HG03439 (cell line): Measurements from ENCODE around the gene CREB3L2.
"Not testable (repeated sequence)": the region's sequence is repeated elsewhere in the genome, so short reads cannot be mapped to it uniquely, and the experiment has no call there.

ENCODE experiments used
- ATAC-seq: cut with Tn5 transposase; IDR thresholded peaks from one replicate; pipeline ENCODE4 v1.9.1; 2021; ENCODE audit warnings: mild to moderate bottlenecking, moderate library complexity; ENCODE audit not compliant: unreplicated experiment

The CREB3L2 gene

GRCh38 chr7:137935884-137936508, 65.9 kb downstream of the CREB3L2 start:
- no peak for ATAC-seq

DNA sequence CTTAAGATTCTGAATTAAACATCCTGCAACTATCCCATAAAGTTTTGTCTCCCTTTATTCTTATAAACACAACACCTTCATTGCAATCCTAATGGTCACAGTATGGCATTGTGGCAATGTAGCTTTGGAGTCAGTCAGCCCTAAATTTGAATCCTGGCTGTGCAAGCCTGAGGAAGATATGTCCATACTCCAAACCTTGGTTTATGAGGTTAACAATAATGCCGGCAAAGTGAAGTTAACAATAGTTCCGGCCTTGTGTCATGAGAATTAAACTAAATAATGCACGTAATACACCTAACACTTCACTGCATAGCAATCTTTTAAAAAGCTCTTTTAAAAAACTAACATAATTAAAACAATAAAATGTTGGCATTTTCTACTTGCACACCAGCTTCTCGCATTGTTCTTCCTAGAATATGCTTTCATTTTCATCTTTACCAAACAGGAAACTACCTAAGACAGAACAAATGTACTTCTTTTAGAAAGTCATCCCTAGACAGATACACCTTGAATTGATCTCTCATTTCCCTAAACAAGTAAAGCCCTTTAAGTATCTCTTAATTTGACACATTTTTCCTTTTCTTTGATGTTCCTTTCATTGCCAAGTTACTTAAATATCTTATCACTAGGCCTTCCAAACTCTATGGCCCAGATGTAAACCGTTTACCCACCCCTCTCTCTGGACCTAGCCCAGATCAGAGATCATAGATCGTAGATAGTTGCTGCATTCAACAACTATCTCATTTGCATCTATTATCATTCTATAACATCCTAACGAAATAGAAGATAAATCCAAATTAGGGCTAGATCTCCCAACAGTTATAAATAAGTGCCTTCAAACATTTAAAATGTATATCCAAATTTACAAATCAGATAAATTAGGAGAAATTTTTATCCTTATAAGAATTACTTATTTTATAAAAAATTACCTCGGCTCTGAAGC, 66.7 kb downstream of the CREB3L2 start:
- peak; percentile 80 for ATAC-seq

- ATAC-seq, result no peak
Observed at GRCh38 chr7:137934176-137934826, 67.6 kb downstream of the CREB3L2 start.

DNA sequence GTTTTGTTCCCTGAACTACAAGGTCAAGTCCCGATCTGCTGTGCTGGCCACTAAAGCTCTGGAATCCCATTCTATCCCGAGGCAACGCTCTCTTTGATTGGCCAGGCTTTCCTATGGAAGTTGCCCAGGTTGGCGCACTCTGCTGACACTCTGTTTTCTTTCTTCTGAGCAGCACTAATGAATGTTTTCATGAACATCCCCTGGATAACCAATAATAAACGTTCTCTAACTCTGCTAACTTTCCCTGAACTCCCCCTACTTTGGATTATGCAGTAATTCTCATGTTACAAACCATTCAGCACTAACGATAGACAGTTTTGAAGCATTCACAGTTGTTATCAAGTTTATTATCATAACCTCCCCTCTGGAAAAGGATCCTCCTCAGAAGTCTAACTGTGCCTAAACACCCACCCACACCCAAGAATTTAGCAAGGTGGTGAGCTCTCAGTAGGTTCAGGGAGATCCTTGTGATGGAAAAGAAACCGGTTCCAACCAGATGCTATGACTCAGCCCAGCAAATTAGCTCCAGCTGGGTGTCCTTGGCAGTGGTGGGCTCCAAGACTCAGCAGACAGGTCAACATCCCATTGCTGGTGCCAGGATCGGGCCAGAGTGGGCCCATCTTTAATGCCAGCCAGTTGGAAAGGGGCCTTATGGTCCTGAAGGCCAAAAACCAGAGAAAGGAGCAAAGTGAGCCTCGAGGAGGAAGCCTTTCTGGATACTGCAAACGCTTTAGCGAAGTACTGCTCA, 68.4 kb downstream of the CREB3L2 start:
- no peak for ATAC-seq

DNA sequence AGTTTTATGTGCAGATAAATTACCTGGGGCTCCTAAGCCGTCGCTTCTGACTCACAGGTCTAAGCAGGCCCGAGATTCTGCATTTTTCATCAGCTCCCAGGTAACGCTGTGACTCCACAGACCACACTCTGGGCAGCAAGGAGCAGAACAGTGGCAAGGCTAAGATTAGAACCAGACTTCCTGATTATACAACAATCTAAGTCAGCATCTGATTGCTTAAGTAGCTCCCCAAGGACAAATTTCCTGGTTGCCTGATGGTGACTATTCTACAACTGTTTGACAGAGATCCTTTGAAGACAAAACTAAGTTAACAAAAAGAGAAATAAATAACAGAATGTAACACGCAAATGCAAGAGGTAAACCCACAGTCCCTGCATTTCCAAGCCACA, 69.0 kb downstream of the CREB3L2 start:
- no peak for ATAC-seq

GRCh38 chr7:137931823-137932222, 70.1 kb downstream of the CREB3L2 start:
- no peak for ATAC-seq

GRCh38 chr7:137930581-137930980, 71.3 kb downstream of the CREB3L2 start:
- ATAC-seq, result no peak

DNA sequence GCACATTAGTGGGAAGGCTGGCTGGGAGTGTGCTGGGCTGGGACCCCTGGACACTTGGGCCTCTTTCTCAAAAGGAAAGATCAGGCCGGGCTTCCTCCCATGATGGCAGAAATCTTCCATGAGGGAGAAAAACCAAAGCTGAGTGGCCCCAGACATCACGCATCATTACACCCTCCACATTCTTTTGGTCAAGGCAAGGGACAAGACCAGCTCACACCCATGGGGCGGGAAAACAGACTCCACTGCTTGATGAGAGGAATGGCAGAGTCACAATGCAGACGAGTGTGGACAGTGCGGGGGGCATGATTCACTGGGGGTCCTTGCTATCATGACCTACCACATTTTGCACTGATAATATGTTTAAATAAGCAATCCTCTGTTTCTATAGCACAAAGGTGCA, 73.3 kb downstream of the CREB3L2 start:
- no peak for ATAC-seq

DNA sequence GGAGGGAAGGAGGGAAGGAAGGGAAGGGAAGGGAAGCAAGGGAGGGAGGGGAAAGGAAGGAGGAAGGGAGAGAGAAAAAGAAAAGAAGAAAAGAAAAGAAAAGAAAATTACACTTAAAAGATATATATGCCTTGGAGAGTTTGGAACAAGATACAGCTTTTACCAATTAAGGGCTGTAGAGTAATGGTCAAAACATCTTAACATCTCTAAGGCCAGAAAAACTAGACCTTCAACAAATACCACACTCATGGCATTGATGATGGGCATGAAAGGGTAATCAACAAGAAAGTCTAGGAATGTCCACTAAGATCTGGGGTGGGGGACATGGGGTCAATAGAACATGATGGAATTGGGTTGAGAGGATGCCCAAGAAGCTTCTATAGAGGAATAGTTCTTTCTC, 74.5 kb downstream of the CREB3L2 start:
- no peak for ATAC-seq

DNA sequence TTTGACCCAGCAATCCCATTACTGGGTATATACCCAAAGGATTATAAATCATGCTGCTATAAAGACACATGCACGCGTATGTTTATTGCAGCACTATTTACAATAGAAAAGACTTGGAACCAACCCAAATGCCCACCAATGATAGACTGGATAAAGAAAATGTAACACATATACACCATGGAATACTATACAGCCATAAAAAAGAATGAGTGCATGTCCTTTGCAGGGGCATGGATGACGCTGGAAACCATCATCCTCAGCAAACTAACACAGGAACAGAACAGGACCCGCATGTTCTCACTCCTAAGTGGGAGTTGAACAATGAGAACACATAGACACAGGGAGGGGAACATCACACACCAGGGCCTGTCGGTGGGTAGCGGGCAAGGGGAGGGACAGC, 75.7 kb downstream of the CREB3L2 start:
- ATAC-seq, result not testable (repeated sequence)

- no peak for ATAC-seq
Observed at GRCh38 chr7:137925754-137926153, 76.1 kb downstream of the CREB3L2 start.

GRCh38 chr7:137925091-137925490, 76.8 kb downstream of the CREB3L2 start:
- ATAC-seq, result no peak

- ATAC-seq, result no peak
Observed at GRCh38 chr7:137923380-137923779, 78.5 kb downstream of the CREB3L2 start.

- no peak for ATAC-seq
Observed at GRCh38 chr7:137920637-137921399, 81.1 kb downstream of the CREB3L2 start.

DNA sequence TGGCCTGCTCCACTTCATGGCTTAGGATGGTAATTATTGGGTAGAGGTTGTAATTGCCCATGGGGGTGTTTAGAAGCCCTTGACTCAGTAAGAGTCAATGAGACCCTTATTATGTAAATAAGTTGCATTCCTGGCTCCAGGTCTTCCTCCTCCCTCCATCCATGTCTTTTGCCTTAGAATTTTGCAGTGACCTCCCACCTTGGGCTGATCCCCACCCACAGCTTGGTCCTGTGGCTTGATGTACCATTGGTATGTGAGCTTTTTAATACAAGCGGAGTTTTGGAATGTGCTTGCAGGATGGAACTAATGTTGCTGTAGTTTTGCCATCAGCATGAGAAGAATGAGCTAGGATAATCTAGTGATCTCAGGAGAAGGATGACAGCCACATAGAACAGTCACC, 81.9 kb downstream of the CREB3L2 start:
- no peak for ATAC-seq

DNA sequence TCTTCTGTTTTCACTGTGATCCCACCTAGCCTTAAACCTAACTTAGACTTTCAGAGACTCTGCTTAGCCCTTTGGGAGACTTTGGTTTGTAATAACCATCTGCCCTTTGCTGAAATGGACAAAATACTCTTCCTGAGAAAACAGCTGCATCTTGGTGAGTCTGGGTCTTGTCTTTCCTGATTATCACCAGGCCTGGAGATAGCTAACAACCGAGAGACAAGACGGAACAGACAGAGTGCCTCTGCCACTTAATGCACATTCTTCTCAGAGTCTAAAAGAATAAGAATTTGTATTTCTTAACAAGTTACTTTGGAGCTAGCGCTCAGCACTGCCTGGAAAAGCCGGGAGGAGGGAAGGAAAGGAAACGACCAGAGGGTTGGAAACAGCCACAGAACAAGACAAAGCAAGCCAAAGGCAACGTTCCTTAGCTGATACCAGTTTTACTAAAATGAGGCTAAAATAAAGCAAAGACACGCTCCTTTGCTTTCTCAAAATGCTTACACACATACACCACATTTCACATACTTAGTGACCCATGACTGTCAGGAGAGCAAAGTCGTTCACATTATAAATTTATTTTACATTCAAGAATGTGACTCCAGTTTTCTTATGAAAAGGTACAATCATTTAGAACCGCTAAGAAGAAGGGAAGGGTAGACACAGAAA, 84.8 kb downstream of the CREB3L2 start:
- ATAC-seq, result no peak

GRCh38 chr7:137916564-137916963, 85.3 kb downstream of the CREB3L2 start:
- ATAC-seq, result no peak

GRCh38 chr7:137915266-137915665, 86.6 kb downstream of the CREB3L2 start:
- no peak for ATAC-seq

DNA sequence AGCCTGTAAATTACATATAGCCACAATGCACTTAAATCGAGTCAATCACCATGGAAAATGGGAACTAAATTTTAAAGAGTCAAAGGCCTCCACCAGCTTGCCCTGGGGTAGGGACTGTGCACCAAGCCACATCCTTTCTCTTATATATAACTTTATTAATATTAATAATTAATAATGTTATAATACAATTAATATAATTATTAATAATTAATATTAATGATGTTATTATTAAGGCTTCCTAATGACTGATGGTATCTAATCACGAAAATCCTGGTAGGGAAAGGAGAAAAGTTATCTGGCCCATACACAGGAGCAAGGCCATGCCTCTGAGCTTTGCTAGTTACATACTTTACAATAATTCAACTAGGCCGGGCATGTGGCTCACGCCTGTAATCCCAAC, 87.9 kb downstream of the CREB3L2 start:
- ATAC-seq, result no peak

- no peak for ATAC-seq
Observed at GRCh38 chr7:137909042-137909441, 92.8 kb downstream of the CREB3L2 start.
